Liver (tissue), 9 donors: ENCODE data around the gene NMU. TPM values are rescaled to one million over a fixed set of nuclear protein-coding genes. Genes with fewer than 3 reads are reported as not detected.

Experiments used
- DNase-seq: peaks from one replicate; pipeline ENCODE4 v3.0.0-alpha.2; 2017; ENCODE audit warnings: low spot score
- H3K27ac ChIP-seq, 2 donors: one replicate each; pipeline ENCODE4 v1.7.0; 2013; ENCODE audit warnings: inconsistent platforms in 2 of 2, low read length in 2 of 2, control low read depth in 1 of 2, low read depth in 1 of 2, mild to moderate bottlenecking in 1 of 2
- H3K27me3 ChIP-seq, 4 donors: one replicate each; pipeline versions ENCODE4 v1.6.1 to v1.7.0; 2013; ENCODE audit warnings: low read length in 3 of 4, inconsistent platforms in 1 of 4, mild to moderate bottlenecking in 1 of 4, moderate library complexity in 1 of 4; ENCODE audit not compliant: control insufficient read depth in 4 of 4, insufficient read depth in 4 of 4
- H3K36me3 ChIP-seq, 4 donors: one replicate each; pipeline versions ENCODE4 v1.6.1 to v1.7.0; 2013; ENCODE audit warnings: low read length in 3 of 4, mild to moderate bottlenecking in 3 of 4, low read depth in 1 of 4, moderate library complexity in 1 of 4; ENCODE audit not compliant: control insufficient read depth in 4 of 4, insufficient read depth in 3 of 4
- H3K4me1 ChIP-seq, 4 donors: one replicate each; pipeline versions ENCODE4 v1.6.1 to v1.7.0; 2013; ENCODE audit warnings: low read length in 3 of 4, mild to moderate bottlenecking in 3 of 4, moderate library complexity in 1 of 4; ENCODE audit not compliant: control insufficient read depth in 4 of 4, insufficient read depth in 4 of 4
- H3K4me3 ChIP-seq, 3 donors: one replicate each; pipeline versions ENCODE4 v1.6.1 to v1.7.0; 2013; ENCODE audit warnings: low read length in 3 of 3, control low read depth in 1 of 3, low read depth in 1 of 3, mild to moderate bottlenecking in 1 of 3
- H3K9ac ChIP-seq, 2 donors: one replicate each; pipeline ENCODE4 v1.7.0; 2013; ENCODE audit warnings: low read length in 2 of 2, mild to moderate bottlenecking in 2 of 2, moderate library complexity in 2 of 2, control low read depth in 1 of 2, low read depth in 1 of 2
- H3K9me3 ChIP-seq, 4 donors: one replicate each; pipeline versions ENCODE4 v1.6.1 to v1.7.0; 2013; ENCODE audit warnings: low read length in 3 of 4; ENCODE audit not compliant: control insufficient read depth in 4 of 4
- ATF3 ChIP-seq: IDR thresholded peaks from 2 replicates; pipeline ENCODE4 v1.6.1; 2016; ENCODE audit warnings: antibody characterized with exemption
- CTCF ChIP-seq: fragments of 150-350 bp; IDR thresholded peaks from 2 replicates; pipeline ENCODE4 v1.5.1; 2017; ENCODE audit warnings: improper control_type of control experiment, low read depth, low read length; ENCODE audit not compliant: missing input control
- EGR1 ChIP-seq, 2 donors: IDR thresholded peaks; 2 replicates each; pipeline ENCODE4 v1.6.1; 2016 to 2018; ENCODE audit warnings: antibody characterized with exemption in 2 of 2, low read depth in 2 of 2
- FOXA1 ChIP-seq: IDR thresholded peaks from 2 replicates; pipeline ENCODE4 v1.6.1; 2016; ENCODE audit warnings: antibody characterized with exemption
- FOXA2 ChIP-seq: IDR thresholded peaks from 2 replicates; pipeline ENCODE4 v1.6.1; 2016; ENCODE audit warnings: antibody characterized with exemption
- GABPA ChIP-seq, 2 donors: IDR thresholded peaks in 1 of 2; conservative IDR thresholded peaks in 1 of 2; 2 replicates each; pipeline ENCODE4 v1.6.1; 2016; ENCODE audit warnings: antibody characterized with exemption in 2 of 2, mild to moderate bottlenecking in 1 of 2, moderate library complexity in 1 of 2
- HNF4A ChIP-seq, 2 donors: conservative IDR thresholded peaks; 2 replicates each; pipeline ENCODE4 v1.6.1; 2016; ENCODE audit warnings: antibody characterized with exemption in 2 of 2, mild to moderate bottlenecking in 2 of 2
- HNF4G ChIP-seq: IDR thresholded peaks from 2 replicates; pipeline ENCODE4 v1.6.1; 2016; ENCODE audit warnings: antibody characterized with exemption
- JUND ChIP-seq, 2 donors: IDR thresholded peaks; 2 replicates each; pipeline ENCODE4 v1.6.1; 2016; ENCODE audit warnings: antibody characterized with exemption in 2 of 2
- MAX ChIP-seq: IDR thresholded peaks from 2 replicates; pipeline ENCODE4 v1.6.1; 2016; ENCODE audit warnings: antibody characterized with exemption
- NR2F2 ChIP-seq: IDR thresholded peaks from 2 replicates; pipeline ENCODE4 v1.6.1; 2016; ENCODE audit warnings: antibody characterized with exemption
- RAD21 ChIP-seq, 2 donors: IDR thresholded peaks; 2 replicates each; pipeline ENCODE4 v1.6.1; 2016; ENCODE audit warnings: antibody characterized with exemption in 2 of 2, mild to moderate bottlenecking in 2 of 2
- REST ChIP-seq: IDR thresholded peaks from 2 replicates; pipeline ENCODE4 v1.6.1; 2016; ENCODE audit warnings: antibody characterized with exemption, mild to moderate bottlenecking
- RXRA ChIP-seq, 2 donors: IDR thresholded peaks; 2 replicates each; pipeline ENCODE4 v1.6.1; 2017 to 2018; ENCODE audit warnings: antibody characterized with exemption in 2 of 2, mild to moderate bottlenecking in 1 of 2
- SP1 ChIP-seq: IDR thresholded peaks from 2 replicates; pipeline ENCODE4 v1.6.1; 2018; ENCODE audit warnings: antibody characterized with exemption, mild to moderate bottlenecking
- TAF1 ChIP-seq: conservative IDR thresholded peaks from 2 replicates; pipeline ENCODE4 v1.6.1; 2016; ENCODE audit warnings: antibody characterized with exemption, mild to moderate bottlenecking
- YY1 ChIP-seq: IDR thresholded peaks from 2 replicates; pipeline ENCODE4 v1.6.1; 2016; ENCODE audit warnings: antibody characterized with exemption, mild to moderate bottlenecking
- ZBTB33 ChIP-seq: IDR thresholded peaks from 2 replicates; pipeline ENCODE4 v1.6.1; 2016; ENCODE audit warnings: antibody characterized with exemption
- WGBS: extraction: QIAGEN DNeasy Blood & Tissue Kit; methylation state at CpG from one replicate; pipeline ENCODE4 v1.1.7; 2013; 5-methylcytosine and 5-hydroxymethylcytosine counted together
- polyA plus RNA-seq, 2 donors: library from polyadenylated mRNA; stranded (reverse) in 1 of 2; unstranded in 1 of 2; fragments of 200-250 nt in 1 of 2; fragments of >200 nt in 1 of 2; fragmentation: Nextera tagmentation in 1 of 2; extraction: Ambion mirVana in 1 of 2; gene quantifications; one replicate each; pipeline versions ENCODE4 v1.2.1 to v1.2.3, GENCODE V29; 2013 to 2015
- total RNA-seq, 2 donors: library from RNA; depleted of rRNA; stranded (reverse); fragments of >200 nt; gene quantifications; one replicate each; pipeline ENCODE4 v1.2.3, GENCODE V29; 2014
- donor health status: healthy.
- donor health status: healthy.
- donor health status: healthy.
- donor health status: healthy.
- donor health status: healthy.

Gene NMU
- total and polyA plus RNA-seq, 4 donors: 1.6 TPM; not detected in 3

- peak overlapping the region; percentile 83 to 100 (median 90) for H3K4me3 ChIP-seq
- no peak for DNase-seq
- TF ChIP-seq ATF3 (no peak), HNF4G (no peak), EGR1 (IDR thresholded peaks at IDR 0.05; ENCODE audit: low read depth in 2 of 2) (no peak), SP1 (no peak), GABPA (IDR thresholded peaks at IDR 0.05 in 1 of 2, conservative IDR thresholded peaks at IDR 0.05 in 1 of 2) (no peak), JUND (IDR thresholded peaks at IDR 0.05) (no peak), NR2F2 (no peak), TAF1 (no peak), FOXA1 (no peak), RAD21 (IDR thresholded peaks at IDR 0.05) (no peak), REST (no peak), ZBTB33 (no peak), YY1 (no peak), HNF4A (conservative IDR thresholded peaks at IDR 0.05) (no peak), CTCF (no peak), RXRA (IDR thresholded peaks at IDR 0.05) (no peak), FOXA2 (no peak), MAX (no peak)
- peak overlapping the region; percentile 93 to 97 for H3K27ac ChIP-seq
- no peaks in the 10 kb centered on the region for H3K9me3 ChIP-seq
- under 1% methylated on average over 16 of the region's 16 CpGs for WGBS
- peak overlapping the region in 1 of 2 donors; percentile 65 for H3K9ac ChIP-seq
- H3K27me3 ChIP-seq: no peaks in the 10 kb centered on the region
- H3K36me3 ChIP-seq: no peaks in the 10 kb centered on the region
- H3K4me1 ChIP-seq: peaks cover 0 to 20% (median 12%) of the 10 kb centered on the region in 4 donors
Measured at GRCh38 chr4:55546506-55546755, 89.7 kb downstream of the NMU start.
